ENCODE results near the gene PGA3. TPM values are rescaled to one million over a fixed set of nuclear protein-coding genes. Genes with fewer than 3 reads are reported as not detected.
"Not testable (repeated sequence)": the region's sequence is repeated elsewhere in the genome, so short reads cannot be mapped to it uniquely, and the experiment has no call there.

PGA3 gene
- polyA plus RNA-seq, 3 donors: 1.4 to 4.1 (median 1.9) TPM

- Mint-ChIP-seq H3K27ac (peak overlapping the region in 1 of 7 donors; percentile 38), H3K4me1 (peaks cover 11% of the 10 kb centered on the region)
- H2AFZ ChIP-seq (ENCODE audit: insufficient read depth, low read depth, low read length, poor library complexity, severe bottlenecking); H3K79me2 ChIP-seq (ENCODE audit: insufficient read depth, low read length); H4K20me1 ChIP-seq (ENCODE audit: insufficient read depth, low read length); H3K27me3 Mint-ChIP-seq (ENCODE audit: low read depth in 3 of 3); H3K27me3 ChIP-seq (ENCODE audit: control insufficient read depth in 2 of 2, insufficient read depth in 2 of 2, low read length in 2 of 2); H3K36me3 ChIP-seq (replicated peaks in 1 of 2; ENCODE audit: control insufficient read depth in 1 of 2, insufficient read depth in 2 of 2, low read length in 2 of 2); H3K4me3 Mint-ChIP-seq; DNase-seq; H3K4me2 ChIP-seq (replicated peaks; ENCODE audit: extremely low read depth, low read length, poor library complexity, severe bottlenecking); H3K9ac ChIP-seq (ENCODE audit: insufficient read depth, low read length, poor library complexity, severe bottlenecking); H3K9me3 ChIP-seq (replicated peaks in 1 of 2; ENCODE audit: control insufficient read depth in 1 of 2, insufficient read depth in 1 of 2, low read length in 2 of 2); intact Hi-C loops (cut with micrococcal nuclease); H3K4me3 ChIP-seq (replicated peaks in 1 of 3; ENCODE audit: low read depth in 2 of 3, low read length in 3 of 3); H3K27ac ChIP-seq (ENCODE audit: low read depth in 1 of 2, low read length in 2 of 2); H3K36me3 Mint-ChIP-seq; H3K9me3 Mint-ChIP-seq: not testable (repeated sequence)
- 89% methylated on average over 7 of the region's 9 CpGs for WGBS (ENCODE audit: insufficient coverage)
- peaks cover 11% of the 10 kb centered on the region in 2 donors for H3K4me1 ChIP-seq (ENCODE audit: control insufficient read depth in 1 of 2, insufficient read depth in 2 of 2, low read length in 2 of 2)
These were observed 44.8 kb downstream of the PGA3 start for GRCh38 chr11:61248071-61248470.

- H3K36me3 Mint-ChIP-seq; H3K4me3 Mint-ChIP-seq; H3K9me3 ChIP-seq (replicated peaks in 1 of 2; ENCODE audit: control insufficient read depth in 1 of 2, insufficient read depth in 1 of 2, low read length in 2 of 2); DNase-seq; H3K27ac Mint-ChIP-seq; H3K9me3 Mint-ChIP-seq; intact Hi-C loops (cut with micrococcal nuclease); H3K4me3 ChIP-seq (replicated peaks in 1 of 3; ENCODE audit: low read depth in 2 of 3, low read length in 3 of 3); H3K4me2 ChIP-seq (replicated peaks; ENCODE audit: extremely low read depth, low read length, poor library complexity, severe bottlenecking); H2AFZ ChIP-seq (ENCODE audit: insufficient read depth, low read depth, low read length, poor library complexity, severe bottlenecking); H3K27me3 ChIP-seq (ENCODE audit: control insufficient read depth in 2 of 2, insufficient read depth in 2 of 2, low read length in 2 of 2); H3K27me3 Mint-ChIP-seq (ENCODE audit: low read depth in 3 of 3); H3K27ac ChIP-seq (ENCODE audit: low read depth in 1 of 2, low read length in 2 of 2); H3K36me3 ChIP-seq (replicated peaks in 1 of 2; ENCODE audit: control insufficient read depth in 1 of 2, insufficient read depth in 2 of 2, low read length in 2 of 2); H3K9ac ChIP-seq (ENCODE audit: insufficient read depth, low read length, poor library complexity, severe bottlenecking); H3K79me2 ChIP-seq (ENCODE audit: insufficient read depth, low read length); H4K20me1 ChIP-seq (ENCODE audit: insufficient read depth, low read length): not testable (repeated sequence)
- peaks cover 11% of the 10 kb centered on the region for H3K4me1 Mint-ChIP-seq
- peaks cover 11% of the 10 kb centered on the region in 2 donors for H3K4me1 ChIP-seq (ENCODE audit: control insufficient read depth in 1 of 2, insufficient read depth in 2 of 2, low read length in 2 of 2)
- WGBS (ENCODE audit: insufficient coverage): 100% methylated on average over 1 of the region's 8 CpGs
These were observed 45.9 kb downstream of the PGA3 start for GRCh38 chr11:61249201-61249600.

GRCh38 chr11:61250796-61251765 is 47.8 kb downstream of the PGA3 start:
- H3K9ac ChIP-seq (ENCODE audit: insufficient read depth, low read length, poor library complexity, severe bottlenecking); H3K4me2 ChIP-seq (replicated peaks; ENCODE audit: extremely low read depth, low read length, poor library complexity, severe bottlenecking); H4K20me1 ChIP-seq (ENCODE audit: insufficient read depth, low read length); H3K9me3 Mint-ChIP-seq; H3K79me2 ChIP-seq (ENCODE audit: insufficient read depth, low read length); H3K27ac ChIP-seq (ENCODE audit: low read depth in 1 of 2, low read length in 2 of 2); H2AFZ ChIP-seq (ENCODE audit: insufficient read depth, low read depth, low read length, poor library complexity, severe bottlenecking); intact Hi-C loops (cut with micrococcal nuclease); H3K27me3 ChIP-seq (ENCODE audit: control insufficient read depth in 2 of 2, insufficient read depth in 2 of 2, low read length in 2 of 2); DNase-seq; H3K4me3 ChIP-seq (replicated peaks in 1 of 3; ENCODE audit: low read depth in 2 of 3, low read length in 3 of 3); H3K36me3 Mint-ChIP-seq; H3K4me3 Mint-ChIP-seq; H3K9me3 ChIP-seq (replicated peaks in 1 of 2; ENCODE audit: control insufficient read depth in 1 of 2, insufficient read depth in 1 of 2, low read length in 2 of 2); H3K36me3 ChIP-seq (replicated peaks in 1 of 2; ENCODE audit: control insufficient read depth in 1 of 2, insufficient read depth in 2 of 2, low read length in 2 of 2); H3K27ac Mint-ChIP-seq: not testable (repeated sequence)
- Mint-ChIP-seq H3K27me3 (ENCODE audit: low read depth in 3 of 3) (peaks cover 0 to 11% (median 8%) of the 10 kb centered on the region in 3 donors), H3K4me1 (peaks cover 11% of the 10 kb centered on the region)
- H3K4me1 ChIP-seq (ENCODE audit: control insufficient read depth in 1 of 2, insufficient read depth in 2 of 2, low read length in 2 of 2): peaks cover 11 to 12% of the 10 kb centered on the region in 2 donors
- WGBS (ENCODE audit: insufficient coverage): 97% methylated on average over 14 of the region's 20 CpGs

DNA sequence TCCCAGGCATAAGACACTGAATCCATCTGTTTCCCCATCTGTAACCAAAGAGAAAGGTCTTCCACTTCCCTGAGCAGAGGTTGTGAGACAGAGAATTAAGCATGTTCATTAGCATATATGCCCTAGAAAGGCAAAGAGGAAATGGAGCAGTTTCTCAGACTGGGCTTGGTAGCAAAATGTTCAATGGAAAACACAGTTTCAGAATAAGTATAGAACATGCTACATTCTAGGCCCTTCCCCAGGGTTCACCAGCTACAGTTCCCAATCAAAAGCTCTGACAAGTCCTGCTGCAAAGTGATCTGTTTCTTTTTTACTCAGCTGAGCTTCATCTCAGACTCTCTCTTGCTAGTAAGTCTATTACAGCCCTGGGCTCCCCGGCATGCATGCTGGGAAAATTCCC is 49.0 kb downstream of the PGA3 start:
- H3K9me3 Mint-ChIP-seq; H3K79me2 ChIP-seq (ENCODE audit: insufficient read depth, low read length); DNase-seq; H3K27me3 Mint-ChIP-seq (ENCODE audit: low read depth in 3 of 3); H3K27me3 ChIP-seq (ENCODE audit: control insufficient read depth in 2 of 2, insufficient read depth in 2 of 2, low read length in 2 of 2); intact Hi-C loops (cut with micrococcal nuclease); H3K4me3 Mint-ChIP-seq; H3K36me3 ChIP-seq (replicated peaks in 1 of 2; ENCODE audit: control insufficient read depth in 1 of 2, insufficient read depth in 2 of 2, low read length in 2 of 2); H3K36me3 Mint-ChIP-seq; H3K4me2 ChIP-seq (replicated peaks; ENCODE audit: extremely low read depth, low read length, poor library complexity, severe bottlenecking); H3K9me3 ChIP-seq (replicated peaks in 1 of 2; ENCODE audit: control insufficient read depth in 1 of 2, insufficient read depth in 1 of 2, low read length in 2 of 2); H3K27ac ChIP-seq (ENCODE audit: low read depth in 1 of 2, low read length in 2 of 2); H3K9ac ChIP-seq (ENCODE audit: insufficient read depth, low read length, poor library complexity, severe bottlenecking); H4K20me1 ChIP-seq (ENCODE audit: insufficient read depth, low read length); H3K4me3 ChIP-seq (replicated peaks in 1 of 3; ENCODE audit: low read depth in 2 of 3, low read length in 3 of 3); H3K27ac Mint-ChIP-seq; H2AFZ ChIP-seq (ENCODE audit: insufficient read depth, low read depth, low read length, poor library complexity, severe bottlenecking): not testable (repeated sequence)
- H3K4me1 Mint-ChIP-seq: peaks cover 21% of the 10 kb centered on the region
- peaks cover 21 to 23% of the 10 kb centered on the region in 2 donors for H3K4me1 ChIP-seq (ENCODE audit: control insufficient read depth in 1 of 2, insufficient read depth in 2 of 2, low read length in 2 of 2)
- no CpG with 5 or more reads among the region's 1 CpG for WGBS (ENCODE audit: insufficient coverage)

All from CD14-positive monocyte (primary cell).